NCI-H69 (cell line): Measurements from ENCODE around the gene DGKI.
A peak's percentile ranks its signal among the peaks of the same experiment; 100 is the strongest.

ENCODE experiments used
- DNase-seq: peaks from one replicate; lab custom pipeline; 2025; lab: John Stamatoyannopoulos, UW

DGKI gene

GRCh38 chr7:137652721-137653120, 194.1 kb downstream of the DGKI start:
- no peak for DNase-seq

GRCh38 chr7:137647905-137648565, 198.7 kb downstream of the DGKI start:
- DNase-seq: no peak

GRCh38 chr7:137642472-137642871, 204.3 kb downstream of the DGKI start:
- peak; percentile 53 for DNase-seq

GRCh38 chr7:137642031-137642430, 204.7 kb downstream of the DGKI start:
- no peak for DNase-seq

GRCh38 chr7:137636376-137636775, 210.4 kb downstream of the DGKI start:
- no peak for DNase-seq

- no peak for DNase-seq
These were observed 210.9 kb downstream of the DGKI start for GRCh38 chr7:137635874-137636273.

- no peak for DNase-seq
These were observed 211.6 kb downstream of the DGKI start for GRCh38 chr7:137635132-137635531.

- no peak for DNase-seq
These were observed 212.4 kb downstream of the DGKI start for GRCh38 chr7:137634356-137634755.

GRCh38 chr7:137633133-137633532, 213.6 kb downstream of the DGKI start:
- DNase-seq: no peak

- DNase-seq: peak; percentile 51
These were observed 218.6 kb downstream of the DGKI start for GRCh38 chr7:137628216-137628615.

- DNase-seq: peak; percentile 65
These were observed 220.2 kb downstream of the DGKI start for GRCh38 chr7:137626469-137627067.

GRCh38 chr7:137625197-137625596, 221.6 kb downstream of the DGKI start:
- DNase-seq: peak; percentile 3

- DNase-seq: no peak
These were observed 227.6 kb downstream of the DGKI start for GRCh38 chr7:137619181-137619580.

- DNase-seq: no peak
These were observed 228.0 kb downstream of the DGKI start for GRCh38 chr7:137618748-137619147.

GRCh38 chr7:137613006-137613525, 233.7 kb downstream of the DGKI start:
- no peak for DNase-seq

GRCh38 chr7:137611606-137612005, 235.2 kb downstream of the DGKI start:
- DNase-seq: no peak

- no peak for DNase-seq
These were observed 237.3 kb downstream of the DGKI start for GRCh38 chr7:137609500-137609899.

- DNase-seq: peak; percentile 53
These were observed 240.6 kb downstream of the DGKI start for GRCh38 chr7:137606061-137606674.

- DNase-seq: no peak
These were observed 243.7 kb downstream of the DGKI start for GRCh38 chr7:137603043-137603442.

- peak; percentile 81 for DNase-seq
These were observed 245.1 kb downstream of the DGKI start for GRCh38 chr7:137601642-137602041.

GRCh38 chr7:137597856-137598255, 248.9 kb downstream of the DGKI start:
- DNase-seq: no peak

GRCh38 chr7:137593115-137593711, 253.6 kb downstream of the DGKI start:
- DNase-seq: no peak
